Cardiac muscle cell (in vitro differentiated cells and primary cell): ENCODE measurements around the gene CD247. TPM values are rescaled to one million over a fixed set of nuclear protein-coding genes. Genes with fewer than 3 reads are reported as not detected.

Source experiments
- DNase-seq, 2 donors: peaks; one replicate each; pipeline versions ENCODE4 v3.0.0 to v3.0.0-alpha.2; 2010 to 2017; ENCODE audit warnings: low read depth in 1 of 2, low spot score in 1 of 2
- H3K27ac ChIP-seq: fragments of 200-600 bp; sonication (generic); 2 replicates; pipeline ENCODE4 v1.5.1; 2016
- H3K27me3 ChIP-seq: fragments of 200-600 bp; sonication (generic); 2 replicates; pipeline ENCODE4 v1.6.0; 2016; ENCODE audit warnings: control low read depth
- H3K36me3 ChIP-seq: fragments of 200-600 bp; sonication (generic); 2 replicates; pipeline ENCODE4 v1.5.1; 2016; ENCODE audit warnings: control low read depth
- H3K4me1 ChIP-seq: fragments of 200-600 bp; sonication (generic); 2 replicates; pipeline ENCODE4 v1.8.1; 2017; ENCODE audit warnings: low read depth, mild to moderate bottlenecking, mixed run types
- H3K4me3 ChIP-seq: fragments of 200-600 bp; sonication (generic); 2 replicates; pipeline ENCODE4 v1.5.1; 2016; ENCODE audit warnings: mild to moderate bottlenecking
- H3K9me3 ChIP-seq: fragments of 200-600 bp; sonication (generic); 2 replicates; pipeline ENCODE4 v1.5.1; 2017; ENCODE audit warnings: low read depth, mild to moderate bottlenecking, control low read depth
- polyA plus RNA-seq: library from polyadenylated mRNA; unstranded; fragments of >200 nt; fragmentation: Nextera tagmentation; extraction: Ambion mirVana; gene quantifications from 2 replicates; pipeline ENCODE4 v1.2.1, GENCODE V29; 2016
- total RNA-seq: library from RNA; depleted of rRNA; stranded (reverse); fragments of >200 nt; gene quantifications from 2 replicates; pipeline ENCODE4 v1.2.3, GENCODE V29; 2016
- TF ChIP-seq, protein P1 (sequence below): IDR thresholded peaks from 2 replicates; pipeline ENCODE4 v1.5.1; 2012; ENCODE audit warnings: low read depth, mild to moderate bottlenecking, low read length

Gene CD247
- total RNA-seq (0.56 and 0.80 TPM in 2 replicates), polyA plus RNA-seq (1.6 TPM in 1 of 2 replicates, not detected in the other)

DNA sequence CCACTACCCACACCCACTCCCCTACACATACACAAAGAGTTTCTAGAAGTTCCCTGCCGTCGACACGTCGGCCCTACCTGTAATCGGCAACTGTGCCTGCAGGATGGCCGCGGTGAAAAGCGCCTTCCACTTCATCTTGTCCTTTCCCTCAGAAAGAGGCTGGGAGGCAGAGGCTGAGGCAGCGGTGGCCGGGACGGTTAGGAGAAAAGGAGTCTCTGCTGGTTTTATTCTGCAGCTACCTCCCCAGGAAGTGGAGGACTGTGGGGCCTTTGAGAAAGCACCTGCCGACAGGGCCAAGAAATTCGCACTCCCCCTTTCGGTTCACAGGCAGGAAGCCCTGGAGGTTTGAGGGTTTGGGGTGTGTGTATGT lies at the start of gene CD247:
CD247 (minus strand) TSS at position 199 of the 370 bp plus-strand sequence; CDS start at position 135, 64 bp downstream.
- Histone ChIP-seq H3K4me1 (no peaks in the 10 kb centered on the region), H3K27me3 (no peaks in the 10 kb centered on the region), H3K4me3 (no peak within 1 kb of the TSS), H3K36me3 (no peaks in the 10 kb centered on the region), H3K27ac (no peak within 1 kb of the TSS), H3K9me3 (no peaks in the 10 kb centered on the region)
- DNase-seq = no peak
- TF ChIP-seq, protein P1, sequence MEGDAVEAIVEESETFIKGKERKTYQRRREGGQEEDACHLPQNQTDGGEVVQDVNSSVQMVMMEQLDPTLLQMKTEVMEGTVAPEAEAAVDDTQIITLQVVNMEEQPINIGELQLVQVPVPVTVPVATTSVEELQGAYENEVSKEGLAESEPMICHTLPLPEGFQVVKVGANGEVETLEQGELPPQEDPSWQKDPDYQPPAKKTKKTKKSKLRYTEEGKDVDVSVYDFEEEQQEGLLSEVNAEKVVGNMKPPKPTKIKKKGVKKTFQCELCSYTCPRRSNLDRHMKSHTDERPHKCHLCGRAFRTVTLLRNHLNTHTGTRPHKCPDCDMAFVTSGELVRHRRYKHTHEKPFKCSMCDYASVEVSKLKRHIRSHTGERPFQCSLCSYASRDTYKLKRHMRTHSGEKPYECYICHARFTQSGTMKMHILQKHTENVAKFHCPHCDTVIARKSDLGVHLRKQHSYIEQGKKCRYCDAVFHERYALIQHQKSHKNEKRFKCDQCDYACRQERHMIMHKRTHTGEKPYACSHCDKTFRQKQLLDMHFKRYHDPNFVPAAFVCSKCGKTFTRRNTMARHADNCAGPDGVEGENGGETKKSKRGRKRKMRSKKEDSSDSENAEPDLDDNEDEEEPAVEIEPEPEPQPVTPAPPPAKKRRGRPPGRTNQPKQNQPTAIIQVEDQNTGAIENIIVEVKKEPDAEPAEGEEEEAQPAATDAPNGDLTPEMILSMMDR = no peak

DNA sequence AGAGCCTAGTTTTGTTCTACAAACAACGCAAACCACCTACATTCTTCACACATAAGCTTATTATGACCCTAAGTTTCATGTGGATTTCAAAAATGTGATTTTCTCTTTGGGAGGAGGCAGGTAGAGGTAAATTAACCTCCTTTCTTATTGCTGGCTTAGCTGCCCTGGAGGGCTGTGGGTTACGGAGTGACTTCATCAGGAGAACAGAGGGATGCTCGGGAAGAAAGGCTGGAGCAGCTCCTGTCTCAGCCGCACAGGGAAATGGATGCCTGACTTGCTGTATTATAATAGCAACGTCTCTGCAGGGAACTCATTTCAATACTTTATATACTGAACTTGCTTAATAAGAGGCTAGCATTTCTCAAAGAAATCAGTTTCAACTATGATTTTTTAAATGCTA lies 49.3 kb upstream of the CD247 start:
- peaks cover 13% of the 10 kb centered on the region for H3K4me1 ChIP-seq
- no peaks in the 10 kb centered on the region for H3K27me3 ChIP-seq
- no peak overlapping the region for H3K4me3 ChIP-seq
- H3K36me3 ChIP-seq = no peaks in the 10 kb centered on the region
- H3K27ac ChIP-seq = no peak overlapping the region
- TF ChIP-seq, protein P1 = no peak
- DNase-seq = no peak
- no peaks in the 10 kb centered on the region for H3K9me3 ChIP-seq

DNA sequence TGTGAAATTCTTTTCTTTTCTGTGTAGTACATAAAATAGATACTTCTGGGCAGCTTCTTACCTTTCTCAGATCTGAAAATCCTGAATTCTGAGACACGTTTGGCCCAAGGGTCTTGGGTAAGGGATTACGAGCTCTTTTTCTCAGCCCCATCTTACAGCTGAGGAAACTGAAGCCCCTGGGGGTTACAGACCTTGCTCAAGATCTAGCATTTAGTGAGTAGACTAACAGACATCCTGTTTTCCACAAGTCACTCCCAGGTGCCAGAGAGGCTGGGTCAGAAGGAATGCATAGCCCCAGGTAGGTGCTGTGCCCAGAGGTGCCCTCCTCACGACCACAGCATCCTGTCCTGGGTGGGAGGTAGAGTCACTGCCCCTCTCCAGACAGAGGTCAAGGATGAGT lies 48.4 kb upstream of the CD247 start:
- Histone ChIP-seq H3K4me3 (no peak overlapping the region), H3K27ac (no peak overlapping the region), H3K36me3 (no peaks in the 10 kb centered on the region), H3K27me3 (no peaks in the 10 kb centered on the region), H3K9me3 (no peaks in the 10 kb centered on the region), H3K4me1 (peaks cover 13% of the 10 kb centered on the region)
- TF ChIP-seq, protein P1 = no peak
- DNase-seq = no peak

DNA sequence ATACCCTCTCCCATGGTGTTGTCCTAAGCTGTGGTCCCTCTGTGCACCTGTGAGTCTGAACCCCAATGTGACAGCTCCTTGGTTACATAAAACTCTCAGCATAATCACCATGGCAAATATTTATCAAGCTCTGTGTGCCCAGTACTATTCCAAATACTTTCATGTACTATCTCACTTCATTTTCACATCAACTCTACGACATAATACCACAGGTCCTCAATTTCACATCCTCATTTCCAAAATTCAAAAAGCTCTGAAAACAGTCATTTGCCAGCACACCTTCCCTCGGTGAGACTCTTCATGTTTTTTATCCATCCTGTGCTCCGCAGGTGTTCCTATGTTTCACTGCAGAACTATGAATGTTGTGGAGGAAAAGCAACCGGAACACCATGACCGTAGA lies 47.6 kb upstream of the CD247 start:
- DNase-seq = no peak
- TF ChIP-seq, protein P1 = no peak
- Histone ChIP-seq H3K4me3 (no peak overlapping the region), H3K27ac (no peak overlapping the region), H3K4me1 (peaks cover 13% of the 10 kb centered on the region), H3K9me3 (no peaks in the 10 kb centered on the region), H3K27me3 (no peaks in the 10 kb centered on the region), H3K36me3 (no peaks in the 10 kb centered on the region)

DNA sequence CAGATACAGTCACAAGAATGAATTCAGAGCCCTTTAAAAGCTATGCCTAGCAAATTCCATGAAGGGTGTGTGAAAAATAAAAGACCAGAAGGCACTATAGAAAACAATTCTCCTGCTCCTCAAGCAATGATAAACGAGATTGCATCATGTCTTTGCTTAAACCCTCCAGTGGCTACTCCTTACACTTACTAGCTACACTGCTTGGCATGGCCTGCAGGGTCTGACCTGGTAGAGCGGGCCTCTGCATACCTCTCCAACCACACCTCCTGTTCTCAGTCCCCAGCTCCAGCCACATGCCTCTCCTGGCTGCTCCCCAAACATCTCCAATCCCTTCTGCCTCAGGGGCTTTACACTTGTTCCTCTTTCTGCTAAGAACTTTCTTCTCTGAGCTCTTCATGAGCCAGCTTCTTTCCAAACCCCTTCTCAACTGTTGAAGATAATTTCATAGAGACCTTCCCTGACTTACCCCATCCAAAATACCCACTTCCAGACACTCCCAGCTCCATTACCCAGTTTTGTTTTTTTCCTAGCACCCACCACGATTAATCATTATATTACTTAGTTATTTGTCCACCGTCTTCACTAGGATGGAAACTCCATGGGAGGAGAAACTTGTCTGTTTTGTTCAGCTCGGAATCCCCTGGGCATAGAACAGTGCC lies 46.4 kb upstream of the CD247 start:
- H3K4me3 ChIP-seq = no peak overlapping the region
- no peaks in the 10 kb centered on the region for H3K27me3 ChIP-seq
- peak in 1 of 2 donors; percentile 40 for DNase-seq
- no peaks in the 10 kb centered on the region for H3K36me3 ChIP-seq
- H3K9me3 ChIP-seq = no peaks in the 10 kb centered on the region
- TF ChIP-seq, protein P1 = no peak
- no peak overlapping the region for H3K27ac ChIP-seq
- peaks cover 13% of the 10 kb centered on the region for H3K4me1 ChIP-seq
